GM12878 (cell line): ENCODE results near the gene WDR48. TPM values are rescaled to one million over a fixed set of nuclear protein-coding genes. Genes with fewer than 3 reads are reported as not detected.

ENCODE experiments used
- ATAC-seq: fragments of 200-7000 bp; cut with Tn5 transposase; 3 replicates; pipeline ENCODE4 v1.9.1; 2020; ENCODE audit warnings: mild to moderate bottlenecking, moderate library complexity
- BruUV-seq: library from RNA; stranded (reverse); fragments of 400-500 nt; replicated peaks from 2 replicates; lab custom pipeline; 2021; lab: Mats Ljungman, UMichigan
- CTCF ChIA-PET: fragments of 300-600 bp; sonication (Branson Sonifier 250); formaldehyde crosslinking; extraction: SDS; loops from one replicate; lab custom pipeline; 2021; ENCODE audit warnings: inconsistent platforms; lab: Yijun Ruan, JAX
- POLR2A ChIA-PET: fragments of 350-600 bp; formaldehyde crosslinking; extraction: SDS; loops from one replicate; lab custom pipeline; 2021; ENCODE audit warnings: inconsistent platforms; lab: Charles Lee
- RAD21 ChIA-PET: fragments of 300-600 bp; sonication (Branson Sonifier 250); formaldehyde crosslinking; loops from one replicate; lab custom pipeline; 2023; ENCODE audit warnings: antibody characterized with exemption; ENCODE audit not compliant: unreplicated experiment; lab: Charles Lee
- SMC1A ChIA-PET: fragments of 300-600 bp; sonication (Branson Sonifier 250); formaldehyde crosslinking; loops from one replicate; lab custom pipeline; 2023; ENCODE audit not compliant: unreplicated experiment, uncharacterized antibody; lab: Charles Lee
- DNase-seq: peaks from one replicate; pipeline ENCODE4 v3.0.0-alpha.2; 2011; ENCODE audit warnings: low read depth, low spot score
- FAIRE-seq: peaks from 3 replicates; lab custom pipeline; 2011; peaks lifted over from hg19 to GRCh38; lab: Jason Lieb, UNC
- H2AFZ ChIP-seq: 2 replicates; pipeline ENCODE4 v1.6.0; 2011; ENCODE audit warnings: low read depth, low read length, control low read depth; ENCODE audit not compliant: control insufficient read depth
- H3K27ac ChIP-seq: 2 replicates; pipeline ENCODE4 v1.5.1; 2011; ENCODE audit warnings: control low read depth; ENCODE audit not compliant: control insufficient read depth, insufficient read depth
- H3K27me3 ChIP-seq, 2 experiments: replicated peaks in 1 of 2; 2 replicates each; pipeline versions ENCODE4 v1.6.0 to v1.6.1; 2011; ENCODE audit warnings: low read length in 1 of 2; ENCODE audit not compliant: control insufficient read depth in 2 of 2, insufficient read depth in 2 of 2
- H3K36me3 ChIP-seq, 2 experiments: 2 replicates each; pipeline ENCODE4 v1.5.1; 2011; ENCODE audit warnings: low read length in 1 of 2; ENCODE audit not compliant: control insufficient read depth in 2 of 2, insufficient read depth in 2 of 2
- H3K4me1 ChIP-seq: 2 replicates; pipeline ENCODE4 v1.6.1; 2011; ENCODE audit warnings: mild to moderate bottlenecking, low read length, moderate library complexity, mixed read lengths; ENCODE audit not compliant: control insufficient read depth, insufficient read depth
- H3K4me2 ChIP-seq: 2 replicates; pipeline ENCODE4 v1.6.0; 2011; ENCODE audit warnings: control low read depth; ENCODE audit not compliant: control insufficient read depth, insufficient read depth
- H3K4me3 ChIP-seq: fragments of 200-600 bp; sonication (generic); 2 replicates; pipeline ENCODE4 v1.5.1; 2016
- H3K79me2 ChIP-seq: 2 replicates; pipeline ENCODE4 v1.6.0; 2011; ENCODE audit warnings: low read length; ENCODE audit not compliant: control insufficient read depth, insufficient read depth
- H3K9ac ChIP-seq: 2 replicates; pipeline ENCODE4 v1.8.0; 2011; ENCODE audit warnings: low read length, control low read depth, mixed read lengths; ENCODE audit not compliant: control insufficient read depth, insufficient read depth
- H3K9me3 ChIP-seq: replicated peaks from 3 replicates; pipeline ENCODE4 v1.5.1; 2011; ENCODE audit warnings: mild to moderate bottlenecking, low read length; ENCODE audit not compliant: control insufficient read depth, insufficient read depth
- H4K20me1 ChIP-seq: 2 replicates; pipeline ENCODE4 v1.6.0; 2011; ENCODE audit not compliant: control insufficient read depth, insufficient read depth
- DPF2 ChIP-seq: fragments of 450-650 bp; IDR thresholded peaks from 2 replicates; pipeline ENCODE4 v1.6.1; 2017; ENCODE audit warnings: mild to moderate bottlenecking
- HDAC2 ChIP-seq: fragments of 200-600 bp; sonication (generic); IDR thresholded peaks from 2 replicates; pipeline ENCODE4 v1.6.1; 2017
- HDAC6 ChIP-seq: fragments of 200-600 bp; sonication (generic); IDR thresholded peaks from one replicate; pipeline ENCODE4 v1.8.0; 2017; ENCODE audit warnings: antibody characterized with exemption; ENCODE audit not compliant: unreplicated experiment
- MEF2B ChIP-seq: fragments of 450-650 bp; IDR thresholded peaks from 2 replicates; pipeline ENCODE4 v1.6.1; 2018; ENCODE audit warnings: mild to moderate bottlenecking, moderate library complexity; ENCODE audit not compliant: partially characterized antibody, poor library complexity, severe bottlenecking
- NBN ChIP-seq: fragments of 450-650 bp; IDR thresholded peaks from 2 replicates; pipeline ENCODE4 v1.6.1; 2016
- POLR2A ChIP-seq: IDR thresholded peaks from 2 replicates; pipeline ENCODE4 v1.6.1; 2011; ENCODE audit warnings: low read depth, mild to moderate bottlenecking, low read length
- POLR2AphosphoS2 ChIP-seq: IDR thresholded peaks from 2 replicates; pipeline ENCODE4 v1.6.1; 2011; ENCODE audit warnings: low read depth, mild to moderate bottlenecking, low read length, improper control_type of control experiment, moderate library complexity
- POLR2AphosphoS5 ChIP-seq: IDR thresholded peaks from 2 replicates; pipeline ENCODE4 v1.6.1; 2011; ENCODE audit warnings: mild to moderate bottlenecking, low read length, inconsistent platforms
- POU2F2 ChIP-seq: IDR thresholded peaks from 3 replicates; pipeline ENCODE4 v1.6.1; 2011; ENCODE audit warnings: low read depth, mild to moderate bottlenecking, low read length, borderline replicate concordance
- SMARCA5 ChIP-seq: fragments of 450-650 bp; IDR thresholded peaks from 2 replicates; pipeline ENCODE4 v1.6.1; 2017; ENCODE audit warnings: mild to moderate bottlenecking
- SREBF2 ChIP-seq: IDR thresholded peaks from 2 replicates; pipeline ENCODE4 v1.6.1; 2012; ENCODE audit warnings: mild to moderate bottlenecking, low read length
- SRF ChIP-seq, 2 experiments: IDR thresholded peaks; 2 replicates each; pipeline ENCODE4 v1.6.1; 2011; ENCODE audit warnings: low read depth in 2 of 2, low read length in 2 of 2, mild to moderate bottlenecking in 1 of 2, moderate library complexity in 1 of 2
- TARDBP ChIP-seq: IDR thresholded peaks from 2 replicates; pipeline ENCODE4 v1.6.1; 2016; ENCODE audit warnings: borderline replicate concordance
- TCF12 ChIP-seq: IDR thresholded peaks from 2 replicates; pipeline ENCODE4 v1.6.1; 2011; ENCODE audit warnings: low read depth, mild to moderate bottlenecking, low read length
- TCF7 ChIP-seq: IDR thresholded peaks from 2 replicates; pipeline ENCODE4 v1.6.1; 2014; ENCODE audit warnings: antibody characterized with exemption, borderline replicate concordance
- ZNF622 ChIP-seq: fragments of 450-650 bp; IDR thresholded peaks from 2 replicates; pipeline ENCODE4 v1.6.1; 2017; ENCODE audit warnings: mild to moderate bottlenecking, inconsistent platforms
- WGBS: methylation state at CpG from one replicate; pipeline ENCODE4 v1.1.6; 2016; ENCODE audit warnings: low lambda C conversion rate; ENCODE audit not compliant: insufficient replicate concordance, insufficient coverage; ENCODE audit errors: missing lambda C conversion rate; 5-methylcytosine and 5-hydroxymethylcytosine counted together
- in situ Hi-C: fragments of 300-500 bp; cut with MboI; formaldehyde crosslinking; loops from 9 replicates; pipeline ENCODE4 v1.14.3; 2018; ENCODE audit warnings: mixed read lengths
- intact Hi-C: fragments of 100-400 bp; cut with micrococcal nuclease; formaldehyde crosslinking; loops from one replicate; pipeline ENCODE4 v1.14.2; 2022; ENCODE audit not compliant: unreplicated experiment
- polyA plus RNA-seq, 11 experiments: library from polyadenylated mRNA; depleted of rRNA in 4 of 11; unstranded in 6 of 11; stranded (reverse) in 5 of 11; fragments of >200 nt; fragmentation: Nextera tagmentation in 4 of 11; fragmentation: Illumina TruSeq in 1 of 11; extraction: Ambion mirVana in 4 of 11; extraction: Trizol in 1 of 11; gene quantifications; 1 replicate in 1 of 11; 2 replicates in 10 of 11; pipeline versions ENCODE4 v1.2.1 to v1.2.3, GENCODE V29; 2011 to 2016; ENCODE audit warnings: inconsistent platforms in 2 of 11, missing spikeins in 2 of 11, low read depth in 1 of 11
- total RNA-seq, 4 experiments: library from RNA; depleted of rRNA in 3 of 4; stranded (reverse); fragments of >200 nt in 3 of 4; fragmentation: Illumina TruSeq in 1 of 4; extraction: Trizol in 1 of 4; gene quantifications; 2 replicates each; pipeline versions ENCODE4 v1.2.1 to v1.2.3, GENCODE V29; 2013 to 2021
- TF ChIP-seq, protein P1 (sequence below): IDR thresholded peaks from 2 replicates; pipeline ENCODE4 v1.6.1; 2011; ENCODE audit warnings: low read depth, mild to moderate bottlenecking, low read length, moderate library complexity, borderline replicate concordance; ENCODE audit errors: extremely low read depth
- TF ChIP-seq, protein P2 (sequence below): IDR thresholded peaks from 2 replicates; pipeline ENCODE4 v1.6.1; 2011; ENCODE audit warnings: borderline replicate concordance, low read depth, mild to moderate bottlenecking, moderate library complexity, low read length; ENCODE audit not compliant: insufficient read depth, poor library complexity, severe bottlenecking

Gene WDR48
- total and polyA plus RNA-seq, 10 of the 15 experiments (the other 5 are each of a cell fraction or from before 2014, with no cell fraction given): 16.8 to 43.8 (median 29.0) TPM

DNA sequence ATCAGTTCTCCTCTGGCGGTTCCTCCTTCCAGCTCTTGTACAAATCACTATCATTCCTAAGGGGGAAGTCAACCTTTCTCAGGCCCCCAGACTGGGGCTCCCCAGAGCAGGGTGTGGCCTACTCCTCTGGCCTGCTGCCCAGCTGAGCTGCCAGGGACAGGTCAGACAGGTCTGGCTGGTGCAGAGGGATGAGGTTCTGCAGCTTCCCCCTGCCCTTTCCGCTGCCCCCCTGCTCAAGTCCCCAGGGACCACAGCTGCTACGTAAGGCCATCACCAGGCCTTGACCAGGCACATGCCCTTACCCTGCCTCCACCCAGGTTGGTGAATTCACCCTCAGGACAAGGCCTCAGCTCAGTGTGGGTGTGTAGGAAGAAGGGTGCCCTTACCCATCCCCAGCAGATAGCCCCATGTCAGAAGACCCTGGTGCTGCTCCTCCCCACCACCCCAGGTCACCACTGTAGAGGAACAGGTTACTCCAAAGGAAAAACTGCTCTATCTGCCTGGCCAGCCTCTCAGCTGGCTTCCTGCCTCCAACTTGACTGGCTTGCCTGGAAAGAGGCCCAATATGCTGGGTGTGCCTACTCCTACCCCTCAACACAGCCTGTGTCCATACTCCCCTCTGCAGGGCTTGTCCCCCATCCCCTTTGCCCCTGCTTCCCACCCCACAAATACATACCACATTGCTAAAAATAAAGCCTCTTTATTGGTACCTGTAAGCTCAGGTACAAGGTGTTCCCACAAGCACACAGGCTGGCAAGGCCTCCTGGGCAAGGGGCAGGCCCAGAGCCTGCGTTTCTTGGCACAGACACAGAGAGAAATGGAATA, 89.6 kb downstream of the WDR48 start:
- no peak overlapping the region for H2AFZ ChIP-seq
- H4K20me1 ChIP-seq: no peaks in the 10 kb centered on the region; the same call in 1 of the 2 replicates
- POLR2A ChIA-PET: interaction anchor here (0.6 to 0.7 kb wide), 3 partner anchors 33 to 86 kb away, joined by 3 read pairs; no protein-coding TSS in a partner anchor
- peaks cover 5% of the 10 kb centered on the region for H3K4me1 ChIP-seq
- ATAC-seq (peak; percentile 39), FAIRE-seq (no peak), DNase-seq (no peak)
- RAD21 ChIA-PET: interaction anchor here (0.6 kb wide), 1 partner anchor 48 kb away, joined by 3 read pairs; no protein-coding TSS in a partner anchor
- H3K27me3 ChIP-seq: no peaks in the 10 kb centered on the region
- peaks cover 19% of the 10 kb centered on the region for H3K79me2 ChIP-seq
- in situ Hi-C loops (no loop called here), intact Hi-C loops (no loop called here)
- peaks cover 17 to 30% of the 10 kb centered on the region in 2 experiments for H3K36me3 ChIP-seq
- H3K27ac ChIP-seq: no peak overlapping the region
- H3K4me3 ChIP-seq: no peak overlapping the region
- CTCF ChIA-PET: interaction anchor here (0.7 kb wide), 1 partner anchor 15 kb away, joined by 3 read pairs; no protein-coding TSS in a partner anchor
- H3K9ac ChIP-seq: no peak overlapping the region
- TF ChIP-seq SREBF2 (no peak), SRF (IDR thresholded peaks at IDR 0.05; ENCODE audit: low read depth in 2 of 2, low read length in 2 of 2) (no peak), DPF2 (0 out of 2 replicates have a peak, but pooled peaks have one; percentile 17), TCF7 (no peak), POLR2A (peak; percentile 71), SMARCA5 (no peak), TCF12 (no peak), HDAC2 (no peak), MEF2B (peak; percentile 51), POLR2AphosphoS5 (peak; percentile 73), NBN (no peak), TARDBP (no peak), ZNF622 (no peak), POLR2AphosphoS2 (peak; percentile 78; the same call in 1 of the 2 replicates), HDAC6 (no peak), POU2F2 (0 out of 3 replicates have a peak, but pooled peaks have one; percentile 11)
- TF ChIP-seq, protein P1, sequence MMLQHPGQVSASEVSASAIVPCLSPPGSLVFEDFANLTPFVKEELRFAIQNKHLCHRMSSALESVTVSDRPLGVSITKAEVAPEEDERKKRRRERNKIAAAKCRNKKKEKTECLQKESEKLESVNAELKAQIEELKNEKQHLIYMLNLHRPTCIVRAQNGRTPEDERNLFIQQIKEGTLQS: no peak
- TF ChIP-seq, protein P2, sequence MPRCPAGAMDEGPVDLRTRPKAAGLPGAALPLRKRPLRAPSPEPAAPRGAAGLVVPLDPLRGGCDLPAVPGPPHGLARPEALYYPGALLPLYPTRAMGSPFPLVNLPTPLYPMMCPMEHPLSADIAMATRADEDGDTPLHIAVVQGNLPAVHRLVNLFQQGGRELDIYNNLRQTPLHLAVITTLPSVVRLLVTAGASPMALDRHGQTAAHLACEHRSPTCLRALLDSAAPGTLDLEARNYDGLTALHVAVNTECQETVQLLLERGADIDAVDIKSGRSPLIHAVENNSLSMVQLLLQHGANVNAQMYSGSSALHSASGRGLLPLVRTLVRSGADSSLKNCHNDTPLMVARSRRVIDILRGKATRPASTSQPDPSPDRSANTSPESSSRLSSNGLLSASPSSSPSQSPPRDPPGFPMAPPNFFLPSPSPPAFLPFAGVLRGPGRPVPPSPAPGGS: no peak
- BruUV-seq: no TSS peak
- SMC1A ChIA-PET: interaction anchor here (1.1 kb wide), 1 partner anchor 20 kb away, joined by 3 read pairs; no protein-coding TSS in a partner anchor
- no peaks in the 10 kb centered on the region for H3K9me3 ChIP-seq
- WGBS: 54% methylated on average over 4 of the region's 4 CpGs
- no peak overlapping the region for H3K4me2 ChIP-seq
